GM18873 (cell line): ENCODE results near the gene ALDH16A1.

ENCODE experiments used
- ATAC-seq: cut with Tn5 transposase; IDR thresholded peaks from one replicate; pipeline ENCODE4 v1.9.1; 2021; ENCODE audit warnings: mild to moderate bottlenecking, moderate library complexity, moderate number of reproducible peaks; ENCODE audit not compliant: unreplicated experiment, low FRiP score

The ALDH16A1 gene

DNA sequence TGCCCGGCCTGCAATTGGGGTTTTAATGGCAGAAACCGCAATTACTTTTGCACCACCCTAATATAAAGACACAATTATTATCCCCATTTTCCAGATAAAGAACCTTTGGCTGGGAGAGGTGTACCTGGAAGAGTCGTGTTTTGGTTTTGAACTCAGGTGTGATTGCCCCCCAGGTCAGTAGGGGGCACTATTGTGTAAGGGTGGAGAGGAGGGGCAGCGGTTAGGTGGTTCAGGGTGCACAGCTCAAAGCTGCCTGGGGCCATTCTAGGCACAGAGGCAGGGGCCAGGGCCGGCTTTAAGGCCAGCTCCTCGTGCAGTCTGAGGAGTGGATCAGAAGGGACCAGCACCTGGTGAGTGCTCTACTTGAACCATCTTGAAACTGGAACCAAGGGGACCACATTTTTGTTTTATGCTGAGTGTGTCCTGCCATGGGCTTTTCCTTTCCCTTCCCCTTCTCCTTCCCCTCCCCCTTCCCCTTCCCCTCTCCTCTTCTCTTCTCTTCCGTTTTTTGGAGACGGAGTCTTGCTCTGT is 53.6 kb downstream of the ALDH16A1 start:
- no peak for ATAC-seq

GRCh38 chr19:49507803-49508494 is 54.9 kb downstream of the ALDH16A1 start:
- no peak for ATAC-seq

DNA sequence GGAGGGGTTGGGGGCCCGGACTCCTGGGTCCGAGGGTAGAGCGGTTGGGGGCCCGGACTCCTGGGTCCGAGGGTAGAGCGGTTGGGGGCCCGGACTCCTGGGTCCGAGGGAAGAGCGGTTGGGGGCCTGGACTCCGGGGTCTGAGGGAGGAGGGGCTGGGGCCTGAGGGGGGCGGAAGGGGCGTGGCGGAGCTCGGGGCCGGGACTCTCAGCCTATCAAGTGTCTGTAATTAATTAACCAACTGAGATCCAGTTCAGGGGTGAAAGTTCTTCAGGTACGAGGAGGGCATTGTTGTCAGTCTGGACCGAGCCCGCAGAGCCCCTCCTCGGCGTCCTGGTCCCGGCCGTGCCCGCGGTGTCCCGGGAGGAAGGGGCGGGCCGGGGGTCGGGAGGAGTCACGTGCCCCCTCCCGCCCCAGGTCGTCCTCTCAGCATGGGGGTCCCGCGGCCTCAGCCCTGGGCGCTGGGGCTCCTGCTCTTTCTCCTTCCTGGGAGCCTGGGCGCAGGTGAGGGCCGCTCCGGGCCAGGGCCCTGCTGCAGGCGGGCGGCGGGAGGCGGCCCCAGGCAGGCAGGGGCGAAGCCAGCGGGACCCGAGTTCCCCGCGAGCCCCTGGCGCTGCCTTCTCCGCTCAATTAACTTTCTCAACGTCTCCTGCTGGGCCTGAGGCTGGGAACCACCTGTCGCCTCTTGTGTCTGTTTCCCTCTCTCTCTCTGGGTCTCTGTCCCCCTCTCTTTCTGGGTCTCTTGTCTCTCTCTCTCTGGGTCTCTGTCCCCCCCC is 60.1 kb downstream of the ALDH16A1 start:
- no peak for ATAC-seq

GRCh38 chr19:49513746-49514118 is 60.7 kb downstream of the ALDH16A1 start:
- ATAC-seq: no peak

GRCh38 chr19:49514151-49514550 is 61.1 kb downstream of the ALDH16A1 start:
- no peak for ATAC-seq

DNA sequence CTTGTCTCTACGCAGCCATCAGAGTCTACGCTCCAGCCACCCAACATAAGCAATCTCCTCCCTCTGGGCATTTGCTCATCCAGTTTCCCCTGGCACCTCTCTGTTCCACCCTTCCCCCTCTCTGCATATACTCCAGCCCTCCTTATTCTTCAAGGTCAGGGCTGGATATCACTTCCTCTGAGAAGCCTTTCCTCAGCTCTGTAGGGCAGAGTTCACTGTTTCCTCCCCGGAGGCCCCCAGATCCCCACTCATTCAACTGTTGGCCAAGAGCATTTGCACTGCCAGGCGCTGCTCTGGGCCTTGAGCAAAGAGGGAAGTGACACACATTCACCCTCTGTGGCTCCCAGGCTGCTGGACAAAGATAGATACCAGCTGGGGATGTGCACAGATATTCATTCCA is 62.7 kb downstream of the ALDH16A1 start:
- ATAC-seq: no peak

DNA sequence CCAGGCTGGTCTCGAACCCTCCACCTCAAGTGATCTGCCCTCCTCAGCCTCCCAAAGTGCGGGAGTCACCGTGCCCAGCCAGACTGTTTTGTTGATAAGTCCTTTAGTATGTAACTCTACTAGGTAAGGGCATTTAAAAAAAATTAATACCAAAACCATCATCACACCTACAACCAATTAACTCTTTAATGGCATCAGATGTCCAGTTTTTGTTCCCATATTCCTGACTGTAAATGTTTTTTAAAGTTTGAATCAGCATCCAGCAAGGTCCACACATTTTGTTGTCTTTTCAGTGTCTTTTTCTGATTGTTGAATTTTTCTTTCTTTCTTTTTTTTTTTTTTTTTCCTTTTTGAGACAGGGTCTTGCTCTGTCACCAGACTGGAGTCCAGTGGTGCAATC is 65.0 kb downstream of the ALDH16A1 start:
- no peak for ATAC-seq
